Embryonic facial prominence (tissue), 1 donor: Measurements from ENCODE around the gene CPOX.

Experiments used
- DNase-seq: peaks from one replicate; pipeline ENCODE4 v3.0.0-alpha.2; 2016; ENCODE audit errors: extremely low spot score

Gene CPOX

GRCh38 chr3:98536456-98537017, 56.9 kb downstream of the CPOX start:
- no peak for DNase-seq

DNA sequence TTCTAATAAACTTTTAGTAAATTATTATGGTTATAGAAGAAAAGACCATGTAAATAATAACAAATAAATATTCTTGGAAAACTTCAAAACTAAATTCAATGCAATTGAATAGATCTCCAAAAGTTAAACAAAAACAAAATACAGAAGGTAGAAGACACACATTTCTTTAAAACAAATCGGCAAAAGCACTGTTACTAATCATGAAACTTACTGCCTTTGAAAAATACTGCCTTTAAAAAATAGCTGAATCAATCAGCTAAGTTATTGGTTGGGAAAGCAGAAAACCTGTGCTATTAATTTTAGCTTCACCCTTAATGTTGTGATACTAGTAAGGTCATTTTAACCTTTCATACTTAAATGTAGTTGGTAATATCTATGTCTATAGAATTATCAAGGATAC, 58.7 kb downstream of the CPOX start:
- no peak for DNase-seq

DNA sequence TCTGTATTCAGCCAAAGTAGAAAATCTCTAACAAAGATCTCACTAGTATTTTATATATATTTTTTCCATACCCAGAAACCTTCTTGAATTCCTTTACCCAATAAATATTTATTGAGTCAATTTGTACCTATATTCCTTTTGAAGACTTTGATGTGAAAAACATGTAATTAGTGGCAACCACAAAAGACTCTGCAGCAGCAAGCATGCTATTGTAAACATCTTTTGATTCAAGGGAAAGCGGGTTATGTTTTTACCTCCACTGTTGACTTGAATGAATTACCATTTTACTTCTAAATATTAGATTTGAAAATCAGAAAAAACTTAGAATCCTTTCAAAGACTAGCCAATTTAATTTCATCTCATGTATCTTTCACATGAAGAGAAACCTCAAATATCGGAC, 59.2 kb downstream of the CPOX start:
- DNase-seq = no peak

DNA sequence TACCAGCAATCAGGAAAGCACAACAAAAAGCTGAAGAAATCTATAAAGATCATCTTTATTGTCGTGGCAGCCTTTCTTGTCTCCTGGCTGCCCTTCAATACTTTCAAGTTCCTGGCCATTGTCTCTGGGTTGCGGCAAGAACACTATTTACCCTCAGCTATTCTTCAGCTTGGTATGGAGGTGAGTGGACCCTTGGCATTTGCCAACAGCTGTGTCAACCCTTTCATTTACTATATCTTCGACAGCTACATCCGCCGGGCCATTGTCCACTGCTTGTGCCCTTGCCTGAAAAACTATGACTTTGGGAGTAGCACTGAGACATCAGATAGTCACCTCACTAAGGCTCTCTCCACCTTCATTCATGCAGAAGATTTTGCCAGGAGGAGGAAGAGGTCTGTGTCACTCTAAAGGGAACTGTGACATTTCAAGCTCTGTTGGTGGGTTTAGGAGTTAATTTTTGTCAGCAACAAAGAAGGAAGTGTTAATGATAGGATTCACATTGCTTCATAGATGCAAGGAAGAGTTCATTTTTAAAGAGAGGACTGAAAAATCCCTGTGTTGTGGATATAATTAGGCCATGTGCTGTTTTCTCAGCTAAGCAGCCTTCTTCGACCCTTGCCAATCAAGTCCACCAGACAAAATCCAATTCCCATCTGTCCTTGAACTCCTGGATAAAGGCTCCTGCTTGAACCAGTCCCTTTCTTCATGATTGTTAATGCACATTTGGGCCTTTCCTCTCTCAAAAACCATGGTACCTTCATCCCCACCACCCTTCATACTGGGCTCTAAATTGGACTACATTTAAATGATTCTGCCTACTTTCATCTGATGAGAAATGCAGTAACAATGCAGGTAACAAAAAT, 60.5 kb downstream of the CPOX start:
- no peak for DNase-seq

DNA sequence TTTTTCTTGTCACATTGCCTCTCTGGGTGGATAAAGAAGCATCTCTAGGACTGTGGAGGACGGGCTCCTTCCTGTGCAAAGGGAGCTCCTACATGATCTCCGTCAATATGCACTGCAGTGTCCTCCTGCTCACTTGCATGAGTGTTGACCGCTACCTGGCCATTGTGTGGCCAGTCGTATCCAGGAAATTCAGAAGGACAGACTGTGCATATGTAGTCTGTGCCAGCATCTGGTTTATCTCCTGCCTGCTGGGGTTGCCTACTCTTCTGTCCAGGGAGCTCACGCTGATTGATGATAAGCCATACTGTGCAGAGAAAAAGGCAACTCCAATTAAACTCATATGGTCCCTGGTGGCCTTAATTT, 61.2 kb downstream of the CPOX start:
- no peak for DNase-seq

- no peak for DNase-seq
Measured at GRCh38 chr3:98531622-98532274, 61.7 kb downstream of the CPOX start, which contains the start of gene GPR15. Gene GPR15 (plus strand): TSS chr3:98531978. CDS start chr3:98532034, 56 bp downstream.

DNA sequence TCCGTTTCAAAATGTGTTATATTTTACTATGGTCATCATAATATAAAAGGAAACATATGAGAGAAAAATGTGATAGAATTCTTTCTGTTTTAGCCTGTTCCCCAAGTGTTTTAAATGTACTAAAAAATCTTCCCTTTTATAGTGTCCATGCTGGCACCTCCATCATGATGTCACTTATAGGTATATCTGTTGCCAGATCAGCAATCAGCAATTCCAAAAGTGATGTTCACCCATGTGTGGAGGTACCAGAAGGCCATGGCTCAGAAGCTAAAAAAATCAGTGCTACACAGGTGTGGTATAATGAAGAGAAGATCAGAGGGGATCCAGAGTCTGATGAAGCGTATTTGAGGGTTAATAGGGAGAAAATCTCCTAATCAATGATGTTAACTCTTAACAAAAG, 62.7 kb downstream of the CPOX start:
- DNase-seq = no peak

DNA sequence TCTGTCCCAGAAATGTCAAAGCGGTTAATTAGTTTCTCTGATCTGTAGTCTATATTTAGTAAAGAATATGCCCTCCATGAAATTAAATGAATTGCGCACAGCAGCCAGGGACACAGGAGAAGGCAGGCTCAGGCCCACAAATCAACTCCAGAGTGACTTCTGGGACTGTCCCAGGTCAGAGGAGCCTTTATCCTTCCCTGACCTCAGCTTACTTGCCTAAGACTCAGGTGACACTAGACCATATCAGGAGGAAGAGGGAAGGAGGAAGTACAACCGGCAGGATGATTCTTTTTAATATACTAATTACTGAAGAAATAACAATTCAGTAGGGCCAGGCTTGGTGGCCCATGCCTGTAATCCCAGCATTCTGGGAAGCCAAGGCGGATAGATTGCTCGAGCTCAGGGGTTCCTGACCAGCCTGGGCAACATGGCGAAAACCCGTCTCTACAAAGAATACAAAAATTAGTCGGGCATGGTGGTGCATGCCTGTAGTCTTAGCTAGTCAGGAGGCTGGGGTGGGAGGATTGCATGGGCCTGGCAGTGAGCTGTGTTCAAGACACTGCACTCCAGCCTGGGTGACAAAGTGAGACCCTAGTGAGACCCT, 63.5 kb downstream of the CPOX start:
- DNase-seq = no peak
